Activated CD8-positive, alpha-beta memory T cell treated with anti-CD3 and anti-CD28 coated beads, Interleukin-2, amount 50 U/mL, for 24 hours (primary cell): ENCODE results near the gene KIR2DL3.

Source experiments
- DNase-seq: peaks from one replicate; pipeline ENCODE4 v3.0.0-alpha.2; 2020; ENCODE audit errors: extremely low read depth

The KIR2DL3 gene

DNA sequence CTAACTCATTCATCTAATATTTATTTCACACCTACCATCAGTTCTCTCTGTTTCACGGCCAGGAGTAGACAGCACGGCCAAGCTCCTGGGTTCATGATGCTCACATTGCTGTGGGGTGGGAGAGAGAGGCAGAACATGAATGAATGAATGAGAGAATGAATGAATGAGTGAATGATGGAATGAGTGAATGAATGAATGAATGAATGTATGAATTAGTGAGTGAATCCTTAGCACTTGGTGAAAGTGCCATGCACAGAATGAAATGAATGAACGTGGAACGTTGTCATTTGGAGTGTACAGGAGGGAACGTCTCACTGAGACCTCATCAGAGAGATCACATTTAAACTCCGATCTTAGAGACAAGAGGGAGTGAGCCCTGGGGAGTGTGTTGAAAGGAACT lies 53.2 kb downstream of the KIR2DL3 start:
- DNase-seq = no peak

DNA sequence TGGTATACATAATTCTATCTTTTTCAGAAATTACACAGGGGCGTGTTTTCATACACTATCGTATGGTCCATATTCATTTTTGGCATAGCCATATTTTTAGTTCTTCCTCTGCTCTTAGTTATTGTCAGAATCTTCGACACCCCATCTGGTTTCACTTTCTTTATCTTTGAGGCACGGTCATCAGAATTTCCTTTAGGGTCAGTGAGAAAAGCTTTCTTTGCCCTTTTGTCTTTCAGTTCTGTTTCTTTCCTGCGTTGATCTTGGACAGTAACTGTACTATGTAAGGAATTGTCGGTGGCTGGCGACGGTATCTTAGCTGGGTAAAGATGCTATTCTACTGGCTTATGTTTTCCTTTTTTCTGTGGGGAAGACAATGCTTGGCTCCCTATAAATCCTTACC lies 54.5 kb downstream of the KIR2DL3 start:
- no peak for DNase-seq

DNA sequence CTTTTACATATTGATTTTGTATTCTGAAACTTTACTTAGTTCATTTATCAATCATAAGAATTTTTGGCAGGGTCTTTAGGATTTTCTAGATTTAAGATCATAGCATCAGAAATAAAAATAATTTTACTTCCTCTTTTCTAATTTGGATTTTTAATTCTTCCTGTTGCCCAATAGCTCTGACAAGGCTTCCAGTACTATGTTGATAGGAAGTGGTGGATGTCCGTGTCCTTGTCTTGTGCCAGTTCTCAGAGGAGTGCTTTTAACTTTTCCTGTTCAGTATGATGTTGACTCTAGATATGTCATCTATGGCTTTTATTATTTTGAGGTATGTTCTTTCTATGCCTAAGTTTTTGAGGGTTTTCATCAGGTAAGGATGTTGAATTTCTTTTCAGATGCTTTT lies 57.4 kb downstream of the KIR2DL3 start:
- no peak for DNase-seq
